ENCODE results near the gene EOMES.
"Not testable (repeated sequence)": the region's sequence is repeated elsewhere in the genome, so short reads cannot be mapped to it uniquely, and the experiment has no call there.

EOMES gene

GRCh38 chr3:27721717-27722564, at the start of gene EOMES:
Gene EOMES, minus strand, starts transcription at chr3:27722323. Its CDS starts 29 bp downstream, at chr3:27722294.
- DNase-seq (ENCODE audit: low spot score), result peak; percentile 84

- not testable (repeated sequence) for DNase-seq (ENCODE audit: low spot score)
Observed at GRCh38 chr3:27770384-27770783, 48.3 kb upstream of the EOMES start.

DNA sequence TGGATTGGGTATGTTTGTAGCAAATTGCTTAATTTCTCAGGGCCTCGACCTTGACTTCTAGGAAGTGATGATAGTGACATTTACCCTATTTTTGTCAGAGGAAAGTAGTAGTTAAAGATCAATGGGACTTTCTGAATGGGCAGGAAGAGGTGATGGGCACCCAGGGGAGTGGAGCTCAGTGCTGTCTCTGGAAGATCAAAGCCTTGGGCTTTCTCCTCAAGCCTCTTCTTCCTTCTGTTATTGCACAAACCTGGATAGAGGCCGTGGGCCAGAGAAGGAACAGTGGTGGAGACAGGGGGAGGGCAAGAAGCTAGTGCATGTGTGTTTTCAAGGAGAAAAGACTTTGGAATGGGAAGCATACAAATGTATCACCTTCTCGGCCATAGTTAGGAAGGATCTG, 44.9 kb upstream of the EOMES start:
- DNase-seq (ENCODE audit: low spot score), result no peak

- DNase-seq (ENCODE audit: low spot score), result no peak
Observed at GRCh38 chr3:27758083-27758482, 36.0 kb upstream of the EOMES start.

DNA sequence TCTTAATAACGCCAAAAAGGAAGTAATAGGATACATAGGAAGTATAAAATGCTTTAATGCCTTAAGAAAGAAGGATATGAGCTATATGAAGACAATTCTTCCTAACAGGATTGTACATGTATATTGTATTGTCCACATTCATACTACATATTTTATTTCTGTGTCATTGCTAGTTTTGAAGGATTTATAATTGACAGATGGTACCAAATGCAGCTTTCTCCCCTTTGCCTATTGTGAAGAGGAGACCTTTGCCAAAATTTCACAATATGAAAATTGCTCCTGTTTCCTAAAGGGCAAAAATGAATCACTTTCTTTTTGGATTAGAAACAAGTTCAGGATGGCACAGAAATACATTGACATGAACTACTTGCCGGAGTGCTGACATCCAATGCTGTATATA, 34.8 kb upstream of the EOMES start:
- no peak for DNase-seq (ENCODE audit: low spot score)

DNA sequence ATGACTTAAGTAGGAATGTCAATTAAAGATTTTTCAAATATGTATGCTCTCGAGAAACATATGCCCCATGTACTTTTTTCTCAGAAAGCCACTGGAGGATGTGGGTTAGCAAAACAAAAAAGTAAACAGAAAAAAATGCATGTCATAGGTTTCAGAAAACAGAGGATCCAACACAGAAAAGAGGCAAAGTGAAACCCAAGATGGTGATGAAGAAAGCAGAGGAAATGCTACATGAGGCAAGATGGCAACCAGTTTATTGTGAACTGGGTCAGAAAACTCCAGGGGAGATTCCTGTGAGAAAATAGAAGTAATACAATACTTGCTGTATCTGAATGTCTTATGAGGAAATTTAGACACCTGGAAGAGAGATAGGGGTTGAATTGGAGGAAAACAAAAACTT, 30.8 kb upstream of the EOMES start:
- no peak for DNase-seq (ENCODE audit: low spot score)

DNA sequence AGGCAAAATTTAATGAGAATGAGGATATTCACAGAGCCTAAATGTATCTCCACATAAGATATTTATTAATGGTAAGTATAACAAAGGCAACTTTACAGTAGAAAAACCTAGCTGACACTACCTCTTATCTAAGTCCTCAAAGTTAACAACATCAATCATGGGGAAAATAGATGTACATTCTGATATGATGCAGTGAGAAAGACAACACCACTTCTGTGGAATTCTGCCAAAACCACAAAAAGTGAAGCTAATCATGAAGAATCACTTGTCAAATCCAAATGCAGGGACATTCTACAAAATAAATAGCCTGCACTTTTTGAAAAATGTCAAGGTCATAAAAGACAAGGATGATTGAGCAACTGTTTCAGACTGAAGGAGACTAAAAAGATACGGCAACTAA, 27.5 kb upstream of the EOMES start:
- no peak for DNase-seq (ENCODE audit: low spot score)

DNA sequence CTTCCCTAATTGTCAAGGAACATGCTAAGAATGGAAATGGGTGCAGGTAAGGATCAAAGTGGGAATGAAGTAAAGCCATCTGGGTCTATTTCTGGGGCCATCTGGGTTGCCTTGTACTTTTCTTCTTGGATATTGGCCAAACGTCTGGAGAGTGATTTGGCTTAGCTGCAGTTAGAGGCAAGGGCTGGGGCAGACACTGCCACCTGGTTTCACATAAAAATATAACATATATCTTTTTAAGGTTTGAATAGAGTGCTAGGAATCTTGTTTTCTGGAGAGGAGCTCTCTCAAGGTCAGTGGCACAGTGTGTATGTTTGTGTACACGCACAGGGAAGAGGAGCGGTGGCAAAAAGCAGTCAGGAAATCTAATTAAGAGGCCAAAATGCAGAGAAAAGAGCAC, 24.7 kb upstream of the EOMES start:
- no peak for DNase-seq (ENCODE audit: low spot score)

DNA sequence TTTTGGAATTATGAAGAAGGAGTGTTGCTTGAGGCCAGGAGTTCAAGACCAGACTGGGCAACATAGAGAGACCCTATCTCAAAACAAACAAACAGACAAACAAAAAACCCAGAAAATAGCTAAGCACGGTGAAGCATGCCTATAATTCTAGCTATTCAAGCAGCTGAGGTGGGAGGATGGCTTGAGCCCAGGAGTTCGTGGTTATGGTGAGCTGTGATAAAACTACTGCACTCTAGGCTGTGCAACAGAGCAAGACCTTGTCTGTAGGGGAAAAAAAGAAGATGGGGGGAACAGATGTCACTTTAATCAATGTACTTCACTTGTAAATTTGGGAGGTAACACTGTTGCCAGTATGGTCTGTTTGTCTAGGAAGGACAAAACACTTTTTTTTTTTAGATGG, 18.7 kb upstream of the EOMES start:
- no peak for DNase-seq (ENCODE audit: low spot score)

DNA sequence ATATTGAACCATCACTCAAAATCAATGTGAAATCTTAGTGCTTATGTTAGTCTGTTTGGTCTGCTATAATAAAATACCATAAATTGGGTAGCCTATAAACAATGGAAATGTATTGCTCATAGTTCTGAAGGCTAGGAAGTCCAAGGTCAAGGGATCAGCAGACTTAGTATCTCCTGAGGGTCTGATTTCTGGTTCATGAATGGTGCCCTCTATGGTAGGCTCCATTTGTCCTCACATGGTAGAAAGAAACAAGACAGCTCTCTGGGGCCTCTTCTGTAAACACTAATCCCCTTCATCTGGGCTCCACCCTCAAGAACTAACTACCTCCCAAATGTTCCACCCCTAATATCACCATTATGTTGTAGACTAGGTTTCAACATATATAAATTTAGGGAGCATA, 15.0 kb upstream of the EOMES start:
- DNase-seq (ENCODE audit: low spot score), result no peak

- peak; percentile 45 for DNase-seq (ENCODE audit: low spot score)
Observed at GRCh38 chr3:27730774-27731659, 8.9 kb upstream of the EOMES start.

DNA sequence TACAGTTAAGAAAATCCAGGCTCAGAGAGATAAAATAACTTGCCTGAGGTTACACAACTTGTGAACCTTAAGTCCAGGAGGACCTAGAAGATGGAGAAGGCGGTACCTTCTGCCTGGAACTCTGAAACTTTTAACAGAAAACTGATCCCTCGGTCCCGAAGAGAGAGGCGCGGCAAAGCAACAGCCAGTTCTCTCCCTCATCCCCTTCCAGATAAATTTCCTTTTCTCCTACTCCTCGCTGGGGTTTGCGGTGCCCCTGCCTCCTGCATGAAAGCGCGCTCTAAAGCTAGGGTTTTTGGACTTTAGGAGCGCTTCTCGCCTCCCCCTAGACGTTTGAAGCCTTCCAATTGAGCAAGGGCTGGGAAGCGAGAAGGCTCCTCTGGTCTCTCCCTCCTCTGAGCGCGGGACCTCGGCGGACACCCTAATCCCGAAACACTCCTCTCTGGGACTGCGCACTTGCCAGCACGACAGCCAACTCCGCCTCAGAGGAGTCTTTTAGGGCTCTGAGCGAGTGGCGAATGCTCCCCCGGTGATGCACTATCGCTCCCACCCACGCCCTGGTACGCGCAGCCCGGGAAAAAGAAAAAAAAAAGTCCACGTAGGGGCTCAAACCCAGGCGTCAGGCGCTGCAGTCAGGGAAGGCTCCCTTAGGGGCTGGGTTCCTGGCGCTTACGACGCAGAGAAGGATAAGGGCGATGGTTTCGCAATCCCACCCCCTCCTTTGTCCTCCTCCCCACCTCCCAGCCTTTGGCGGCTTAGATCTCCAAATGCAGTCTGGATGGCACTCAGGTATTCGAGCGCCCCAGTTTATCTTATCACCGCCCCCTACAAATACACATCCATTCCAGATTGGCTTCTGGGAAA, 7.9 kb upstream of the EOMES start:
- peak; percentile 53 for DNase-seq (ENCODE audit: low spot score)

DNA sequence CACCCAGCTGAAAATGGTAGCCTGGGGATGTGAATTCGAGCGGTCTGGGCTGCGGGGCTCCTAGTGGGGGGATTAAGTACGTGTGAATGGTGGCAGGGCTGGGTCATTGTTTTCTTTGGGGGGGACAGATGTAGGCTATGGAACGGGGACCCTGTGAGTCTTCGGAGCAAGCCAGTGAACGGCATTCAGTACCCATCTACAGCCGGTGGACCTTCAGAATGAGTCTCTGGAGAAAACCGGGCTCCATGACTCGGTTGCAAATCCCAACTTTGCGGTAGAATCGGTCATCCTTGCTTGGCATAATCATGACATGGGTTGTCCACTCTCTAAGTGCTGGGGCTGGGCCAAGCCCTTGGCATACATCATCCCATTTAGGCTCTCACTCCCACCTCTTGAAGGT, 7.2 kb upstream of the EOMES start:
- no peak for DNase-seq (ENCODE audit: low spot score)

DNA sequence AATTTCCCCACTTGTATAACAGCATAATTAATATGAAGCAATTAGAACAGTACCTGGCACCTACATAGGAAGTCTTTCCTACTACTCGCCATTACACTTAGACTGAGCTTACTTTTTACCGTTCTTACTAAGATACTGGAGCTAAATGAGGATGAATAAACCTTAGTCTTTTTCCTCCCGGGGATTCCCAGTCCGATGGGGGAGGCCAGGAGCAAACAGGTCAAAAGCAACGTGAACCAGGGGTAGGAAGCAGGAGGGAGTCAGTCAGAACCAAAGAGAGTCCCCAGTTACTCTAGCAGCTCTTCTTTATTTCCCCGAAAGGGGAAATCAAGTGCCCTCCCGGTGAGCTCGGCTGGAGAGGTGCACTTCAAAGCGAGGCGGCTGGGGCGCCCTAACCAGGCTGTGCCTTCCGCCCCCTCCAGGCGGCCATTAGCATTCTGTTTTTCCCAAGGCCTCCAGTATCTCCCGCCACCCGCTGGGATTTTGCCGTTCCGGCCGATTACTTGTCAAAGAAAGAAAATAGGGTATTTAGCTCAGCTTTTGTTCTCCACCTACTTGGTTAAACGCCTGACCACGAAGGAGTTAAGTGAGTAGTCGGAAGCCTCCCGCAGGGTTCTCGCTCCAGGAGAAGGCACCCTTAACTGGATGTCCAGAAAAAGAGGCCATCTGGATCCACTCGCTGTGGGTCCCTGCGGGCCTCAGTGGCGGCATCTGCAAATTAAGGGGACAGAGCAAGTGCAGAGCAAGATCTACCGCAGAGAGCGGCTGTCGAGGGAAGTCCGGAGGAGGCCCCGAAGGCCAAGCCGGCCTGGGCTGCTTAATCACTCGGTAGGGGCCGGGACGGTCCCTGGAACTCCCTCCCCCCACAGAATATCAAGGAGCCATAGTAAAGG, 6.3 kb upstream of the EOMES start:
- DNase-seq (ENCODE audit: low spot score), result peak; percentile 50

DNA sequence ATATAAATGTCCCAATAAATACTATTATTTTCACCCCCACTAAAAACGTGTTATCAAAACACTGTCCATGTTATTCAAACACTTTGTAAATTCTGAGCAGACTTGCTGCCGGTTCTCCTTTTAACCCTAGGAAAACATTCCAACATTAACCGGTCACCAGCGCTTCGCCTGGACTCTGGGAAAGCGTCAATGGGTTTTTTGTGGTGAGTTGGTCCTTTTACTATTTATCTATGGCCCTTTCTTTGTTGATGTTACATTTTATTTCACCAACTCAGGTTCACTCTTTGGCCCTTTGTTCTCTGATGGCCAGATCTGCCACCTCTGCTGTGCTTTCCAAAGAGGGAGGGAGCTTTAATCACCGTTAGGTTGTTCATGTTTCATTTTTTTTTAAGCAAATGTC, 4.1 kb upstream of the EOMES start:
- no peak for DNase-seq (ENCODE audit: low spot score)

GRCh38 chr3:27724459-27725197, 2.5 kb upstream of the EOMES start:
- no peak for DNase-seq (ENCODE audit: low spot score)

- no peak for DNase-seq (ENCODE audit: low spot score)
Observed at GRCh38 chr3:27723815-27724458, 1.8 kb upstream of the EOMES start.

DNA sequence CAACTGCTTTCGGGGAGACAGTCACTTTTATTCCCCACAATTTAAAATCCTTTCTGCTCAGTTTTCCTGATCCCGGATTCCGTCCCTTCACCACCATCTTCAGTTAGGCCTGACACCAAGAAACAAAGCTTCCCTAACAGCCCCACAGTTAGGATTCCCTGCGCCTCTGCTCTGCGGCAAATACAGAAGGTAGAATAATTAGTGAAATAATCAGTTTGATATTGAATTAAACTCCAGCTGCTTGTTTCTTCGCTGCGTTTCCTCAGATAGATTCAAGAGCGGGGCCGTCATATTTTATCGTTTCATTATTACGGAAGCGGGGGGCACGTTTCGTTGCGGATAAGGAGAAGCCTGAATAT, 1.3 kb upstream of the EOMES start:
- no peak for DNase-seq (ENCODE audit: low spot score)

- DNase-seq (ENCODE audit: low spot score), result peak; percentile 40
Observed at GRCh38 chr3:27723001-27723445, 900 bp upstream of the EOMES start.
